NCI-H2107 treated with DMSO at 0.1 percent for 48 hours (cell line): Measurements from ENCODE around the gene PLOD1.
"Not testable (repeated sequence)": the region's sequence is repeated elsewhere in the genome, so short reads cannot be mapped to it uniquely, and the experiment has no call there.

Source experiments
- DNase-seq: peaks from one replicate; lab custom pipeline; 2025; ENCODE audit not compliant: unreplicated experiment; lab: John Stamatoyannopoulos, UW

PLOD1 gene

GRCh38 chr1:11938722-11939526 lies 4.4 kb downstream of the PLOD1 start:
- no peak for DNase-seq

- not testable (repeated sequence) for DNase-seq
These were observed 5.3 kb downstream of the PLOD1 start for GRCh38 chr1:11939794-11940193.

- DNase-seq = no peak
These were observed 5.9 kb downstream of the PLOD1 start for GRCh38 chr1:11940260-11940921.

- no peak for DNase-seq
These were observed 7.8 kb downstream of the PLOD1 start for GRCh38 chr1:11942280-11942679.

GRCh38 chr1:11943619-11944018 lies 9.1 kb downstream of the PLOD1 start:
- no peak for DNase-seq

GRCh38 chr1:11944358-11944931 lies 9.9 kb downstream of the PLOD1 start:
- peak; percentile 95 for DNase-seq

- DNase-seq = no peak
These were observed 12.1 kb downstream of the PLOD1 start for GRCh38 chr1:11946647-11947046.

GRCh38 chr1:11948822-11949458 lies 14.4 kb downstream of the PLOD1 start:
- no peak for DNase-seq

GRCh38 chr1:11951901-11952300 lies 17.4 kb downstream of the PLOD1 start:
- DNase-seq = no peak

- no peak for DNase-seq
These were observed 18.1 kb downstream of the PLOD1 start for GRCh38 chr1:11952455-11953109.

- no peak for DNase-seq
These were observed 20.7 kb downstream of the PLOD1 start for GRCh38 chr1:11955221-11955620.

GRCh38 chr1:11957398-11957797 lies 22.9 kb downstream of the PLOD1 start:
- DNase-seq = no peak

GRCh38 chr1:11957897-11958296 lies 23.4 kb downstream of the PLOD1 start:
- no peak for DNase-seq

GRCh38 chr1:11960276-11960675 lies 25.8 kb downstream of the PLOD1 start:
- DNase-seq = no peak

- DNase-seq = no peak
These were observed 26.2 kb downstream of the PLOD1 start for GRCh38 chr1:11960715-11961114.

GRCh38 chr1:11961230-11961629 lies 26.7 kb downstream of the PLOD1 start:
- DNase-seq = no peak

- no peak for DNase-seq
These were observed 29.1 kb downstream of the PLOD1 start for GRCh38 chr1:11963622-11964021.

- no peak for DNase-seq
These were observed 30.1 kb downstream of the PLOD1 start for GRCh38 chr1:11964656-11965055.

GRCh38 chr1:11967028-11967547 lies 32.6 kb downstream of the PLOD1 start:
- peak; percentile 95 for DNase-seq

GRCh38 chr1:11970441-11971185 lies 36.1 kb downstream of the PLOD1 start:
- no peak for DNase-seq
